ENCODE measurements around the gene NR4A1.

The NR4A1 gene

GRCh38 chr12:52089491-52089890, 38.2 kb downstream of the NR4A1 start:
- no peak overlapping the region for H3K4me2 ChIP-seq (ENCODE audit: low read length)
- no peaks in the 10 kb centered on the region for H3K36me3 ChIP-seq (ENCODE audit: control insufficient read depth, low read length)
- H3K27ac ChIP-seq (ENCODE audit: low read depth, low read length) = no peak overlapping the region
- no peaks in the 10 kb centered on the region; the same call in 1 of the 2 replicates for H4K20me1 ChIP-seq (ENCODE audit: control insufficient read depth, insufficient read depth, low read depth, low read length)
- H3K9me3 ChIP-seq (ENCODE audit: control insufficient read depth, insufficient read depth, low read length) = no peaks in the 10 kb centered on the region
- TF ChIP-seq EZH2phosphoT487 (IDR thresholded peaks at IDR 0.05; ENCODE audit: borderline replicate concordance, low read length) = no peak
- no peak for TF ChIP-seq CTCF (IDR thresholded peaks at IDR 0.05; ENCODE audit: low read depth, low read length, poor library complexity, severe bottlenecking)
- no peaks in the 10 kb centered on the region for H3F3A ChIP-seq (ENCODE audit: control insufficient read depth, insufficient read depth)
- no peaks in the 10 kb centered on the region for H3K79me2 ChIP-seq (ENCODE audit: control insufficient read depth, low read length)
- H3K4me3 ChIP-seq (ENCODE audit: low read length) = no peak overlapping the region
- peaks cover 24% of the 10 kb centered on the region for H3K27me3 ChIP-seq (ENCODE audit: control insufficient read depth, low read length)
- peaks cover 25% of the 10 kb centered on the region for H3K4me1 ChIP-seq (ENCODE audit: control insufficient read depth, low read length)
- H3K9me2 ChIP-seq (replicated peaks; ENCODE audit: control insufficient read depth, low read length) = no peaks in the 10 kb centered on the region

DNA sequence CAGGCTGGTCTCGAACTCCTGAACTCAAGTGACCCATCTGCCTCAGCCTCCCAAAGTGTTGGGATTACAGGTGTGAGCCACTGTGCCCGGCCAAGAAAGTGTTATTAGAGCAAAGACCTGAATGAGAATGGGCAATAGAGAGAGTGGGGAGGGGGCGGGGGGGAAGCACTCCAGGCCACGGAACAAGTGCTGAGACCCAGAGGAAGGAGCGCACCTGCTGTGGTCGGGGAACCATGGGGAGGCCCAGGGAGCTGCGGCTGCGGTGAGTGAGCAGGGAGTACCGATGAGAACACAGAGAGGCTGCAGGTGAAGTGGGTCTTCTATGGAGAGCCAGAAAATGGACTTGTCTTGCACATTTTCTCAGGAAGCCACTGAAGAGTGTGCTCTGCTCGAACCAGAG, 39.0 kb downstream of the NR4A1 start:
- TF ChIP-seq CTCF (IDR thresholded peaks at IDR 0.05; ENCODE audit: low read depth, low read length, poor library complexity, severe bottlenecking) = no peak
- TF ChIP-seq EZH2phosphoT487 (IDR thresholded peaks at IDR 0.05; ENCODE audit: borderline replicate concordance, low read length) = no peak
- no peak overlapping the region for H3K27ac ChIP-seq (ENCODE audit: low read depth, low read length)
- H3K27me3 ChIP-seq (ENCODE audit: control insufficient read depth, low read length) = peaks cover 24% of the 10 kb centered on the region
- no peak overlapping the region for H3K4me3 ChIP-seq (ENCODE audit: low read length)
- H3K4me1 ChIP-seq (ENCODE audit: control insufficient read depth, low read length) = peaks cover 25% of the 10 kb centered on the region
- no peaks in the 10 kb centered on the region for H3K36me3 ChIP-seq (ENCODE audit: control insufficient read depth, low read length)
- H3K79me2 ChIP-seq (ENCODE audit: control insufficient read depth, low read length) = no peaks in the 10 kb centered on the region
- no peaks in the 10 kb centered on the region for H3F3A ChIP-seq (ENCODE audit: control insufficient read depth, insufficient read depth)
- H3K4me2 ChIP-seq (ENCODE audit: low read length) = no peak overlapping the region
- H3K9me2 ChIP-seq (replicated peaks; ENCODE audit: control insufficient read depth, low read length) = no peaks in the 10 kb centered on the region
- no peaks in the 10 kb centered on the region for H3K9me3 ChIP-seq (ENCODE audit: control insufficient read depth, insufficient read depth, low read length)
- H4K20me1 ChIP-seq (ENCODE audit: control insufficient read depth, insufficient read depth, low read depth, low read length) = no peaks in the 10 kb centered on the region; the same call in 1 of the 2 replicates

DNA sequence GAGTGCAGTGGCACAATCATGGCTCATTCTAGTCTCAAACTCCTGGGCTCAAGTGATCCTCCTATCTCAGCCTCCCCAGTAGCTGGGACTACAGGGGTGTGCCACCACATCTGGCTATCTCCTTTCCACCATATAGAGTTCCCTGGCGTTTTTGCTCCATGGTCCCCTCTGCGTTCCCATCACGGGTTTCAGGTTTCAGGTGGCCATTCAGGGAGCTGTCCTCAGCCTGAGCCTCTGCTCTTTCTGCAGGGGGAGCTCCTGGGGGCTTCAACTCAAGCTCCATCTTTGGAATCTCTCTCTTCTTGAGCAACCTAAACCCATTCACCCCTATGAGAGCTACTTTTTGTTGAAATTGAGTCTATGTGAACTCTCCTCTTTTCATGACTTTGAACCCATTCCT, 39.8 kb downstream of the NR4A1 start:
- Histone ChIP-seq H3K79me2 (ENCODE audit: control insufficient read depth, low read length) (no peaks in the 10 kb centered on the region), H3K27ac (ENCODE audit: low read depth, low read length) (no peak overlapping the region), H3K4me2 (ENCODE audit: low read length) (no peak overlapping the region), H3F3A (ENCODE audit: control insufficient read depth, insufficient read depth) (no peaks in the 10 kb centered on the region), H4K20me1 (ENCODE audit: control insufficient read depth, insufficient read depth, low read depth, low read length) (no peaks in the 10 kb centered on the region; the same call in 1 of the 2 replicates), H3K4me1 (ENCODE audit: control insufficient read depth, low read length) (peaks cover 25% of the 10 kb centered on the region), H3K4me3 (ENCODE audit: low read length) (no peak overlapping the region), H3K27me3 (ENCODE audit: control insufficient read depth, low read length) (peaks cover 24% of the 10 kb centered on the region), H3K9me3 (ENCODE audit: control insufficient read depth, insufficient read depth, low read length) (no peaks in the 10 kb centered on the region), H3K36me3 (ENCODE audit: control insufficient read depth, low read length) (no peaks in the 10 kb centered on the region), H3K9me2 (replicated peaks; ENCODE audit: control insufficient read depth, low read length) (no peaks in the 10 kb centered on the region)
- TF ChIP-seq CTCF (IDR thresholded peaks at IDR 0.05; ENCODE audit: low read depth, low read length, poor library complexity, severe bottlenecking) = no peak
- TF ChIP-seq EZH2phosphoT487 (IDR thresholded peaks at IDR 0.05; ENCODE audit: borderline replicate concordance, low read length) = no peak

All from DOHH2 (cell line).